ENCODE measurements around the gene PTRH1.

DNA sequence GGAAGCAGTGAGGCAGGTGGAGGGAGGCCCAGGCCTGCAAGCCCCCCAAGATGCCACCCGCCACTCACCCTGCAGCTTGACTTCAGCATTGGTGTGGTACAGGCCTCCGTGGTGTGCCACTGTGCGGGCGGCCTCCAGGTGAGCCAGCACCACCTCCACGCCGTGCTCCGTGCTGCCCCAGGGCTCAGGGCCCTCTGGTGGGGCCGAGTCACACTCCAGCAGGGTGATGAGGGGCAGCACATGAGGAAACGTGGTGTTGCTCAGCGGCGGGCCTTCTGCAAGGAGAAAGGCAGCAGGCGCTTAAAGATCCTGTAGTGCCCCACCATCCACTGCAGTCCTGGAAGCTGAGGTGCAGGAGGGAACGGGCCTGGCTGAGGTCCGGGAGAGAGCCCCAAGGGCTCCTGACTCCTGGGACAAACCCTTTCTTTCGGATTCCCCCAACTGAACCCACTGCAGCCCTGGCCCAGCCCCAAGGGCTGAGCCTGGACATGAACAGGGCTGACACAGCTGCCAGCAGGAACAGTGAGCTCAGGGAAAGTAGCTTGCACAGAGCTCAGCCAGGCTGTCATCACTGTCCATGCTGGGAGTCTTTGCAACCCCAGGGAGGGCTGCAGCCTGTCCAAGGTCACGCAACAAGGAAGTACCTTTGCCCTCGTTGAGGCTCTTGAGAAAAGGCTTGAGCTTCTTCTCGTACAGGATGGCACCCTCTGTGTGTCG lies 24.3 kb upstream of the PTRH1 start:
- TF ChIP-seq, protein P1, sequence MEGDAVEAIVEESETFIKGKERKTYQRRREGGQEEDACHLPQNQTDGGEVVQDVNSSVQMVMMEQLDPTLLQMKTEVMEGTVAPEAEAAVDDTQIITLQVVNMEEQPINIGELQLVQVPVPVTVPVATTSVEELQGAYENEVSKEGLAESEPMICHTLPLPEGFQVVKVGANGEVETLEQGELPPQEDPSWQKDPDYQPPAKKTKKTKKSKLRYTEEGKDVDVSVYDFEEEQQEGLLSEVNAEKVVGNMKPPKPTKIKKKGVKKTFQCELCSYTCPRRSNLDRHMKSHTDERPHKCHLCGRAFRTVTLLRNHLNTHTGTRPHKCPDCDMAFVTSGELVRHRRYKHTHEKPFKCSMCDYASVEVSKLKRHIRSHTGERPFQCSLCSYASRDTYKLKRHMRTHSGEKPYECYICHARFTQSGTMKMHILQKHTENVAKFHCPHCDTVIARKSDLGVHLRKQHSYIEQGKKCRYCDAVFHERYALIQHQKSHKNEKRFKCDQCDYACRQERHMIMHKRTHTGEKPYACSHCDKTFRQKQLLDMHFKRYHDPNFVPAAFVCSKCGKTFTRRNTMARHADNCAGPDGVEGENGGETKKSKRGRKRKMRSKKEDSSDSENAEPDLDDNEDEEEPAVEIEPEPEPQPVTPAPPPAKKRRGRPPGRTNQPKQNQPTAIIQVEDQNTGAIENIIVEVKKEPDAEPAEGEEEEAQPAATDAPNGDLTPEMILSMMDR (conservative IDR thresholded peaks at IDR 0.05): no peak
- no peak for TF ChIP-seq EZH2 (IDR thresholded peaks at IDR 0.05; ENCODE audit: low read depth)
